IPS-18a (cell line): ENCODE results near the gene ENAM.

Source experiments
- H3K27ac ChIP-seq: one replicate; pipeline ENCODE4 v1.5.1; 2013; ENCODE audit warnings: low read length
- H3K27me3 ChIP-seq: one replicate; pipeline ENCODE4 v1.6.1; 2013; ENCODE audit warnings: mild to moderate bottlenecking, low read length; ENCODE audit not compliant: control insufficient read depth, insufficient read depth
- H3K36me3 ChIP-seq: one replicate; pipeline ENCODE4 v1.6.1; 2013; ENCODE audit warnings: low read depth, low read length; ENCODE audit not compliant: control insufficient read depth
- H3K4me1 ChIP-seq: one replicate; pipeline ENCODE4 v1.6.1; 2013; ENCODE audit warnings: low read depth, low read length; ENCODE audit not compliant: control insufficient read depth
- H3K4me3 ChIP-seq: one replicate; pipeline ENCODE4 v1.5.1; 2013; ENCODE audit warnings: low read length
- H3K9ac ChIP-seq: one replicate; pipeline ENCODE4 v1.6.1; 2013; ENCODE audit warnings: mild to moderate bottlenecking, low read length, moderate library complexity
- H3K9me3 ChIP-seq: one replicate; pipeline ENCODE4 v1.6.1; 2013; ENCODE audit warnings: low read depth, low read length; ENCODE audit not compliant: control insufficient read depth

Gene ENAM

GRCh38 chr4:70628444-70628843 is at the start of gene ENAM:
ENAM (plus strand) TSS chr4:70628744; CDS start chr4:70629501, 757 bp downstream.
- no peak within 1 kb of the TSS for H3K27ac ChIP-seq
- no peaks in the 10 kb centered on the region for H3K4me1 ChIP-seq
- no peak within 1 kb of the TSS for H3K9ac ChIP-seq
- no peaks in the 10 kb centered on the region for H3K27me3 ChIP-seq
- H3K36me3 ChIP-seq, result no peaks in the 10 kb centered on the region
- H3K4me3 ChIP-seq, result no peak within 1 kb of the TSS
- H3K9me3 ChIP-seq, result no peaks in the 10 kb centered on the region

- Histone ChIP-seq H3K9ac (no peak overlapping the region), H3K4me3 (no peak overlapping the region), H3K27me3 (no peaks in the 10 kb centered on the region), H3K9me3 (no peaks in the 10 kb centered on the region), H3K36me3 (no peaks in the 10 kb centered on the region), H3K4me1 (no peaks in the 10 kb centered on the region), H3K27ac (no peak overlapping the region)
These were observed 46.6 kb upstream of the ENAM start for GRCh38 chr4:70581980-70582379.

GRCh38 chr4:70583952-70584834 is 44.4 kb upstream of the ENAM start:
- H3K36me3 ChIP-seq, result no peaks in the 10 kb centered on the region
- no peak overlapping the region for H3K4me3 ChIP-seq
- H3K9me3 ChIP-seq, result no peaks in the 10 kb centered on the region
- H3K4me1 ChIP-seq, result no peaks in the 10 kb centered on the region
- H3K27me3 ChIP-seq, result no peaks in the 10 kb centered on the region
- H3K9ac ChIP-seq, result no peak overlapping the region
- H3K27ac ChIP-seq, result no peak overlapping the region

- no peak overlapping the region for H3K9ac ChIP-seq
- H3K4me3 ChIP-seq, result no peak overlapping the region
These were observed 41.7 kb upstream of the ENAM start for GRCh38 chr4:70586841-70587240.

GRCh38 chr4:70589785-70590184 is 38.8 kb upstream of the ENAM start:
- Histone ChIP-seq H3K27ac (no peak overlapping the region), H3K9ac (no peak overlapping the region), H3K36me3 (no peaks in the 10 kb centered on the region), H3K27me3 (no peaks in the 10 kb centered on the region), H3K4me1 (no peaks in the 10 kb centered on the region), H3K4me3 (no peak overlapping the region), H3K9me3 (no peaks in the 10 kb centered on the region)

More at GRCh38 chr4:70586841-70587240, 41.7 kb upstream of the ENAM start:
- Histone ChIP-seq H3K4me1 (no peaks in the 10 kb centered on the region), H3K36me3 (no peaks in the 10 kb centered on the region), H3K27ac (no peak overlapping the region), H3K9me3 (no peaks in the 10 kb centered on the region), H3K27me3 (no peaks in the 10 kb centered on the region)

- Histone ChIP-seq H3K4me3 (no peak within 1 kb of the TSS), H3K36me3 (no peaks in the 10 kb centered on the region), H3K4me1 (no peaks in the 10 kb centered on the region), H3K9ac (no peak within 1 kb of the TSS), H3K27ac (no peak within 1 kb of the TSS), H3K9me3 (no peaks in the 10 kb centered on the region), H3K27me3 (no peaks in the 10 kb centered on the region)
These were observed 36.5 kb upstream of the ENAM start, which contains the start of gene AMBN for GRCh38 chr4:70591955-70592582. AMBN (plus strand) TSS chr4:70592256; CDS start chr4:70592359, 103 bp downstream.

GRCh38 chr4:70594196-70594595 is 34.3 kb upstream of the ENAM start:
- H3K36me3 ChIP-seq, result no peaks in the 10 kb centered on the region

GRCh38 chr4:70600305-70600704 is 28.2 kb upstream of the ENAM start:
- Histone ChIP-seq H3K4me1 (no peaks in the 10 kb centered on the region), H3K27ac (no peak overlapping the region), H3K9ac (no peak overlapping the region), H3K9me3 (no peaks in the 10 kb centered on the region), H3K27me3 (no peaks in the 10 kb centered on the region), H3K36me3 (no peaks in the 10 kb centered on the region), H3K4me3 (no peak overlapping the region)

More at GRCh38 chr4:70594196-70594595, 34.3 kb upstream of the ENAM start:
- Histone ChIP-seq H3K27me3 (no peaks in the 10 kb centered on the region), H3K27ac (no peak overlapping the region), H3K9ac (no peak overlapping the region), H3K9me3 (no peaks in the 10 kb centered on the region), H3K4me3 (no peak overlapping the region), H3K4me1 (no peaks in the 10 kb centered on the region)

- H3K9me3 ChIP-seq, result no peaks in the 10 kb centered on the region
- no peak overlapping the region for H3K9ac ChIP-seq
- no peaks in the 10 kb centered on the region for H3K4me1 ChIP-seq
- H3K4me3 ChIP-seq, result no peak overlapping the region
- no peak overlapping the region for H3K27ac ChIP-seq
- no peaks in the 10 kb centered on the region for H3K36me3 ChIP-seq
- no peaks in the 10 kb centered on the region for H3K27me3 ChIP-seq
These were observed 27.6 kb upstream of the ENAM start for GRCh38 chr4:70600977-70601376.

GRCh38 chr4:70601422-70602039 is 27.0 kb upstream of the ENAM start:
- Histone ChIP-seq H3K4me1 (no peaks in the 10 kb centered on the region), H3K9ac (no peak overlapping the region), H3K27ac (no peak overlapping the region), H3K27me3 (no peaks in the 10 kb centered on the region), H3K36me3 (no peaks in the 10 kb centered on the region), H3K4me3 (no peak overlapping the region), H3K9me3 (no peaks in the 10 kb centered on the region)

GRCh38 chr4:70603856-70604255 is 24.7 kb upstream of the ENAM start:
- Histone ChIP-seq H3K27me3 (no peaks in the 10 kb centered on the region), H3K4me1 (no peaks in the 10 kb centered on the region), H3K36me3 (no peaks in the 10 kb centered on the region), H3K9me3 (no peaks in the 10 kb centered on the region), H3K4me3 (no peak overlapping the region), H3K9ac (no peak overlapping the region), H3K27ac (no peak overlapping the region)
